H9 (cell line): ENCODE data around the gene SPPL3. TPM values are rescaled to one million over a fixed set of nuclear protein-coding genes. Genes with fewer than 3 reads are reported as not detected.
A peak's percentile ranks its signal among the peaks of the same experiment; 100 is the strongest.

Source experiments
- DNase-seq: peaks from one replicate; pipeline ENCODE4 v3.0.0-alpha.2; 2017
- H2AFZ ChIP-seq: one replicate; pipeline ENCODE4 v1.6.1; 2013; ENCODE audit warnings: mild to moderate bottlenecking, low read length, control low read depth, moderate library complexity
- H2AK5ac ChIP-seq: 2 replicates; pipeline ENCODE4 v1.6.1; 2013; ENCODE audit warnings: low read length, control low read depth, mixed read lengths; ENCODE audit not compliant: insufficient read length
- H2BK120ac ChIP-seq: one replicate; pipeline ENCODE4 v1.6.1; 2013; ENCODE audit warnings: low read depth, mild to moderate bottlenecking, low read length, control low read depth, inconsistent platforms; ENCODE audit not compliant: poor library complexity, severe bottlenecking
- H2BK12ac ChIP-seq: 2 replicates; pipeline ENCODE4 v1.6.1; 2013; ENCODE audit warnings: low read length, control low read depth, mixed read lengths, low read depth; ENCODE audit not compliant: insufficient read length
- H2BK15ac ChIP-seq: 2 replicates; pipeline ENCODE4 v1.6.1; 2013; ENCODE audit warnings: low read depth, low read length, control low read depth
- H2BK20ac ChIP-seq: one replicate; pipeline ENCODE4 v1.6.1; 2013; ENCODE audit warnings: low read depth, mild to moderate bottlenecking, low read length, control low read depth, inconsistent platforms; ENCODE audit not compliant: poor library complexity, severe bottlenecking
- H2BK5ac ChIP-seq: 2 replicates; pipeline ENCODE4 v1.6.1; 2013; ENCODE audit warnings: low read length, control low read depth, mixed read lengths; ENCODE audit not compliant: insufficient read length
- H3K14ac ChIP-seq: 2 replicates; pipeline ENCODE4 v1.6.1; 2013; ENCODE audit warnings: low read length, control low read depth; ENCODE audit not compliant: insufficient read depth
- H3K18ac ChIP-seq: 2 replicates; pipeline ENCODE4 v1.6.1; 2013; ENCODE audit warnings: low read depth, mild to moderate bottlenecking, mixed read lengths, low read length, control low read depth; ENCODE audit not compliant: insufficient read length
- H3K23ac ChIP-seq: 2 replicates; pipeline ENCODE4 v1.6.1; 2013; ENCODE audit warnings: low read length, control low read depth, mixed read lengths, low read depth; ENCODE audit not compliant: insufficient read length
- H3K23me2 ChIP-seq: 2 replicates; pipeline ENCODE4 v1.6.1; 2013; ENCODE audit warnings: low read depth, mild to moderate bottlenecking, mixed read lengths, low read length, control low read depth; ENCODE audit not compliant: insufficient read length, poor library complexity, severe bottlenecking
- H3K27ac ChIP-seq: 2 replicates; pipeline ENCODE4 v1.5.1; 2013; ENCODE audit warnings: low read length, control low read depth, mixed read lengths, low read depth; ENCODE audit not compliant: insufficient read length
- H3K27me3 ChIP-seq: 2 replicates; pipeline ENCODE4 v1.6.1; 2013; ENCODE audit warnings: low read length, control low read depth, inconsistent platforms; ENCODE audit not compliant: insufficient read depth
- H3K4ac ChIP-seq: 2 replicates; pipeline ENCODE4 v1.6.1; 2013; ENCODE audit warnings: low read depth, mild to moderate bottlenecking, control low read depth, inconsistent platforms, low read length, moderate library complexity
- H3K4me1 ChIP-seq: 2 replicates; pipeline ENCODE4 v1.6.1; 2013; ENCODE audit warnings: low read length, control low read depth, inconsistent platforms; ENCODE audit not compliant: insufficient read depth
- H3K4me2 ChIP-seq: 2 replicates; pipeline ENCODE4 v1.6.1; 2013; ENCODE audit warnings: low read length, control low read depth, mixed read lengths; ENCODE audit not compliant: insufficient read length, insufficient read depth
- H3K56ac ChIP-seq: 2 replicates; pipeline ENCODE4 v1.6.1; 2013; ENCODE audit warnings: low read depth, mild to moderate bottlenecking, mixed read lengths, low read length, control low read depth; ENCODE audit not compliant: insufficient read length
- H3K79me1 ChIP-seq: 2 replicates; pipeline ENCODE4 v1.6.1; 2013; ENCODE audit warnings: low read depth, mild to moderate bottlenecking, moderate library complexity, low read length, control low read depth, inconsistent platforms; ENCODE audit not compliant: insufficient read depth, poor library complexity, severe bottlenecking
- H3K79me2 ChIP-seq: 2 replicates; pipeline ENCODE4 v1.6.1; 2013; ENCODE audit warnings: low read length, control low read depth, inconsistent platforms; ENCODE audit not compliant: insufficient read depth
- H3K9ac ChIP-seq: 2 replicates; pipeline ENCODE4 v1.6.1; 2013; ENCODE audit warnings: low read length, control low read depth, mixed read lengths; ENCODE audit not compliant: insufficient read length; ENCODE audit errors: extremely low read depth
- H3K9me3 ChIP-seq: one replicate; pipeline ENCODE4 v1.6.1; 2013; ENCODE audit warnings: low read depth, low read length, inconsistent platforms; ENCODE audit not compliant: control insufficient read depth
- H3T11ph ChIP-seq: one replicate; pipeline ENCODE4 v1.6.1; 2013; ENCODE audit warnings: mild to moderate bottlenecking, low read length, control low read depth, inconsistent platforms
- H4K20me1 ChIP-seq: one replicate; pipeline ENCODE4 v1.6.1; 2013; ENCODE audit not compliant: control insufficient read depth, insufficient read length, insufficient read depth
- H4K5ac ChIP-seq: 2 replicates; pipeline ENCODE4 v1.6.1; 2013; ENCODE audit warnings: low read depth, mild to moderate bottlenecking, mixed read lengths, low read length, control low read depth; ENCODE audit not compliant: insufficient read length
- H4K8ac ChIP-seq: replicated peaks from 2 replicates; pipeline ENCODE4 v1.6.1; 2013; ENCODE audit warnings: low read length, control low read depth, mixed read lengths, low read depth; ENCODE audit not compliant: insufficient read length
- H4K91ac ChIP-seq: 2 replicates; pipeline ENCODE4 v1.6.1; 2013; ENCODE audit warnings: low read depth, mild to moderate bottlenecking, moderate library complexity, mixed read lengths, low read length, control low read depth; ENCODE audit not compliant: insufficient read length
- H3K27ac Mint-ChIP-seq, 3 experiments: 2 replicates in 2 of 3; 3 replicates in 1 of 3; pipeline ENCODE4 v1.8.0; 2020 to 2021; ENCODE audit warnings: mixed read lengths in 3 of 3, mild to moderate bottlenecking in 1 of 3, moderate library complexity in 1 of 3
- H3K27me3 Mint-ChIP-seq: 2 replicates; pipeline ENCODE4 v1.8.0; 2021; ENCODE audit warnings: low read depth, mild to moderate bottlenecking, moderate library complexity, mixed read lengths
- H3K36me3 Mint-ChIP-seq, 3 experiments: 2 replicates in 2 of 3; 3 replicates in 1 of 3; pipeline ENCODE4 v1.8.0; 2020 to 2021; ENCODE audit warnings: low read depth in 3 of 3, mixed read lengths in 3 of 3; ENCODE audit not compliant: insufficient read depth in 1 of 3
- H3K4me1 Mint-ChIP-seq, 2 experiments: 2 replicates each; pipeline ENCODE4 v1.8.0; 2020; ENCODE audit warnings: mixed read lengths in 2 of 2
- H3K4me3 Mint-ChIP-seq, 2 experiments: 2 replicates in 1 of 2; 3 replicates in 1 of 2; pipeline ENCODE4 v1.8.0; 2020 to 2021; ENCODE audit warnings: mild to moderate bottlenecking in 2 of 2, mixed read lengths in 2 of 2, moderate library complexity in 1 of 2
- H3K9me3 Mint-ChIP-seq, 2 experiments: 2 replicates in 1 of 2; 3 replicates in 1 of 2; pipeline ENCODE4 v1.8.0; 2020; ENCODE audit warnings: mild to moderate bottlenecking in 2 of 2, mixed read lengths in 2 of 2, moderate library complexity in 1 of 2
- CTCF ChIP-seq: fragments of 200-600 bp; sonication (generic); conservative IDR thresholded peaks from 3 replicates; pipeline ENCODE4 v1.8.0; 2021; ENCODE audit warnings: antibody characterized with exemption, mild to moderate bottlenecking
- WGBS: extraction: QIAGEN DNeasy Blood & Tissue Kit; methylation state at CpG from one replicate; pipeline ENCODE4 v1.1.7; 2013; ENCODE audit warnings: missing lambda C conversion rate, low lambda C conversion rate, mixed read lengths; ENCODE audit not compliant: insufficient read length; ENCODE audit errors: extremely low coverage; 5-methylcytosine and 5-hydroxymethylcytosine counted together
- total RNA-seq: library from RNA; stranded (reverse); gene quantifications from 2 replicates; pipeline ENCODE4 v1.2.1, GENCODE V29; 2021

Gene SPPL3
- total RNA-seq, 1 experiment from 2014 or later: 46.3 TPM

- H2AFZ ChIP-seq: no peak overlapping the region
- H3K27me3 ChIP-seq: no peaks in the 10 kb centered on the region
- peak overlapping the region in 1 of 3 experiments; percentile 28; a peak in 1 of 7 replicates for H3K27ac Mint-ChIP-seq
- H3K79me2 ChIP-seq: peaks cover 7% of the 10 kb centered on the region; the same call in 1 of the 2 replicates
- H3K9me3 ChIP-seq: no peaks in the 10 kb centered on the region
- H3K79me1 ChIP-seq: peaks cover 15% of the 10 kb centered on the region
- no peak overlapping the region for H2BK20ac ChIP-seq
- no peak overlapping the region for H3K4me3 Mint-ChIP-seq
- no peak overlapping the region for H3K4me2 ChIP-seq
- no peak overlapping the region for H3T11ph ChIP-seq
- DNase-seq: no peak
- no peak overlapping the region for H3K27ac ChIP-seq
- no peak overlapping the region for H3K56ac ChIP-seq
- no peak overlapping the region for H2BK120ac ChIP-seq
- no CpG with 5 or more reads among the region's 1 CpG for WGBS
- H3K9ac ChIP-seq: no peak overlapping the region
- no peak overlapping the region for H3K4ac ChIP-seq
- no peak overlapping the region for H4K91ac ChIP-seq
- H3K18ac ChIP-seq: no peak overlapping the region
- H3K9me3 Mint-ChIP-seq: no peaks in the 10 kb centered on the region; a peak in 1 of 5 replicates
- no peak overlapping the region for H3K14ac ChIP-seq
- H3K4me1 ChIP-seq: no peaks in the 10 kb centered on the region
- H2BK15ac ChIP-seq: no peak overlapping the region
- no peak overlapping the region for H2AK5ac ChIP-seq
- no peaks in the 10 kb centered on the region for H3K23me2 ChIP-seq
- no peaks in the 10 kb centered on the region for H4K20me1 ChIP-seq
- no peak overlapping the region for H3K23ac ChIP-seq
- no peak overlapping the region for H4K8ac ChIP-seq
- H2BK12ac ChIP-seq: no peak overlapping the region
- H3K36me3 Mint-ChIP-seq: peaks cover 0 to 7% (median 0%) of the 10 kb centered on the region in 3 experiments; a peak in 1 of 7 replicates
- no peak overlapping the region for H2BK5ac ChIP-seq
- peaks cover 11 to 13% of the 10 kb centered on the region in 2 experiments for H3K4me1 Mint-ChIP-seq
- H3K27me3 Mint-ChIP-seq: no peaks in the 10 kb centered on the region
- no peak for TF ChIP-seq CTCF
- no peak overlapping the region for H4K5ac ChIP-seq
Observed at GRCh38 chr12:120870415-120870814, 33.7 kb downstream of the SPPL3 start.
